Stimulated activated CD4-positive, alpha-beta T cell treated with anti-CD3 and anti-CD28 coated beads, Interleukin-1b, Interleukin-23, amount 100 ng/mL, for 1 hour (primary cell): ENCODE results near the gene LAPTM4A.
"Not testable (repeated sequence)": the region's sequence is repeated elsewhere in the genome, so short reads cannot be mapped to it uniquely, and the experiment has no call there.

Experiments
- DNase-seq, 2 donors: peaks; one replicate each; pipeline ENCODE4 v3.0.0-alpha.2; 2020; ENCODE audit warnings: low read depth in 2 of 2

Gene LAPTM4A

DNA sequence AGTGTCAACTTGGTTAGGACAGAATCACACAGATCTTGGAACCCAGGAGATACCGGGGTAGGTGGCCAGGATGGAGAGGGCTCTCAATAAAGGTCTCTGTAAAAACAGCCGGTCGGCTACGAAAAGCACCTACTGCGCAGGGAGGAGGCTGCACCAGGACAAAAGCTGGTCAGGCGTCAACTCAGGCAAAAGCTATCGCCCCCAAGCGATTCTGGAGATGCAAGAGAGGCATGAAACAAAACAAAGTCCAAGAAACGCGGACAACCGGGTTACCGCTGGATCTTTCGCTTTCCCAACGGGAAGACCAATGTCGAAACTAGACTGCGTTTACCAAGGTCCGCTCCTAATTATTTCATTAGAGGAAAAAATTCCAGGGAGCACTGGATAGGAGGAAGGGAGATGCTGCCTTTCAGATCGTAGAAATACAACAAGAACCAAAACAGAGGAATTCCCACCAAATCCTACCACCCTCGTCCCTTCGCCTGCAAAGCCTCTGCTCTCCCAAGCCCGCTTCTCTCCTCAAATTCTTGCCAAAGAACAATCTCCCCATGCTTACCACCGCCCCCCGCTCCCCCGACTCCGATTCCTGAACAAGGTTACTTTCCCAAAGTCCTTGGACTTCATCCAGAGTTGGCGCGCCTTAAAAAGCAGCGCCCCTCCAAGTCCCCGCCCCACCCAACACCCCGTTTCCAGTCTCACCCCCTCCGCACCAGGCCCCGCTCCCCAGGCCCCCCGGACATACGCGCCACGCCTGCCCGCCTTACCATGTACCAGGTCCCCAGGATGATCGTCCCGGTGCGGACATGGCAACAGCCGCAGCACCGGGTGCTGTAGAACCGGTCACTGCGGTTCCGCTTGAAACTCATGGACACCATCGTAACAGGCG lies 539 bp downstream of the LAPTM4A start:
- DNase-seq = no peak

DNA sequence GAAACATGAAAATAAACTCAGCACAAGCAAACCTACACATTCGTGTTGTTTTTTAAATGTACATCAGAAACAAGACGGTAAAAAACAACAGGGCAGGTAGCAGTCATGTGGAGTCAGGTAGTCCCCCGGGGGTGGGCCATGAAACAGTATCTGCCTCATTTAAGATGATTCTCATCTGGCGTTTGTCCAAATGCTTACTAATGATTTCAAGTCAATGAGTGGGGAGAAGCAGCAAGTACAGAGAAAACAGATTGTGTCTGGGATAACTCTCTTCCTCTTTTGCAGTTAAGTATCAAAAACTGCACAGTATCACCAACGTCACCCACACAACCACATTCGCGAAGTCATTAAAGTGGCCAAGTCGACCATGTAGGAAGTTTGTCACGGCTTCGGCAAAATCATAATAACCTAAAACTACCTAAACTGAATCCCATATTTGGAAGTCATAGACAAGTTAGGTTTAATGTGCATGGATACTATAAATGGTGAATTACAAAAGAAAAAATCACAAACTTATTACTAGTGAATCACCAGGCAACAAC lies 1.3 kb downstream of the LAPTM4A start:
- DNase-seq = no peak

DNA sequence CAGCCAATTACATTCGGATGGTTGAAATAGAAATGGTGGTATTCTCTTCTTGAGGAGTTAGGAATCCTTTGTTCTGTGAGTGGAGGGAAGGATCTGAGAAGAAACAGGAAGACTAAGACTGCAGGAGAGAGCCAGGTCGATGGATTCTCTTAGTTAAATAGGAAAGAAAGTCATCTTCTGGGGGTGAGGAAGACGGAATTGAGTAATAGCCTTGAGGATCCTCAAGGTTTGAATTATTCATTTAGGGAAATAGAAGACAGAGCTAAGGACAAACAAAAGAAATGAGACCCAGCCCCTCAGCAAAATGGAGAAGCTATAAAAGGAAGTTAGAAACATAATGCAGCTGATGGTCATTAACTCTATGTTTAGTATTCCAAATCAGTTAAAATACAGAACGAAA lies 1.8 kb downstream of the LAPTM4A start:
- DNase-seq = no peak

DNA sequence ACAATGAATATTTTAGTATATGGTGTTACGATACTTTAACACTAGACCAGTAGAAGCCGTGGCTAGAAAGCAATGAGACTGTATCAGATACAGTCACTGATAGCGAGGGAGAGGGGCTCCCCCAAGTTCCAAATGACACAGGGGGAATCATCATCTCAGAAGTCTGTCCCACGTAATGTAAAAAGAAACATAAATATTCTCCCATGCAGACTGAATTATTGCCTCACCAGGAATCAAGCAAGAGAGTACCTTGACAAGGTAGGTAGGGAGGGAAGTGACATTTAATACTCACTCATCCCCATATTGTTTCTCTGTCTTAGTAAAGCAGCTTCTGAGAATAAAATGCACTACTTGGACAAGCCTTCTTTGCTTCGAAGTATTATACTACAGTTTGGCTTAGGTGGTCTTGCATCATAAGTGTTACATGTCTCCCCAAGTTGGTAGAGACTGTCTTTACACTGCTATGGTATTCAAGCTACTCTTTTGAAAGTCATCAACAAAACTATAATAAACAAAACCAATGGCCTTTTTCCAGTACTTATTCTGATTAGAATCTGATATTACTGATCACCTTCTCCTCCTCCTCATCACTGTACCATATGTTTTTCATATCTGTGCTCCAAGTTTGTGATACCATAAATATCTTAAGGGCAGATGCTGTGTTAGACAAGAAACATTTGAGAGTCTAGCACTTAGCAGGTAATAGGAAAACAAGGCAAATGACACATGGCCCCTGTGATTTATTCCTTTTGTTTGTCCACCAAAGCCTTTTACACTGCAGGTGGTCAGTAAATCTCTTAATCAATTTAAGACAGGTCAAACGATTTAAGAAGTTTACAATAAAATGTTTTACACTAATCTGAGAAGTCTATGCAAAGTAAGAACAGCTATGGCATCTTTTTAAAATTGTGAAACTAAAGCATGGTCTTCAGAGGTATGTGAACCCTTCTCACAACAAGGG lies 2.7 kb downstream of the LAPTM4A start:
- no peak for DNase-seq

DNA sequence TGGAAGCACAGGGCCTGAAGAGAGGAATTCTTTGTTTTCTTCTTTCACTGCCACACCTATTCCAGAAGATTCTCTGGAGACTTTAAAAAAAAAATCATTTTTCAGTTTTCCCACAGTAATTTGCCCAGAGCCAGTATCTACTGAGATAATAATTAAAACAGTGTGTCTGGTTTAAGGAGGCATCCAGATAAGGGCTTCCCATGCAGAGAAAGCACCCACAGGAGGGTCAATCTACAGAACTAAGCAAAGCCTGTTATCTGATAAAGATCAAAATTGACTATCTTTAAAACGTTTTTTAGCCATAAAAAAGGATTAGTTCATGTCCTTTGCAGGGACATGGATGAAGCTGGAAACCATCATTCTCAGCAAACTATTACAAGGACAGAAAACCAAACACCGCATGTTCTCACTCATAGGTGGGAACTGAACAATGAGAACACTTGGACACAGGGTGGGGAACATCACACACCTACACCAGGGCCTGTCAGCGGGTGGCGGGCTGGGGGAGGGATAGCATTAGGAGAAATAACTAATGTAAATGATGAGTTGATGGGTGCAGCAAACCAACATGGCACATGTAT lies 5.6 kb downstream of the LAPTM4A start:
- DNase-seq = not testable (repeated sequence)

DNA sequence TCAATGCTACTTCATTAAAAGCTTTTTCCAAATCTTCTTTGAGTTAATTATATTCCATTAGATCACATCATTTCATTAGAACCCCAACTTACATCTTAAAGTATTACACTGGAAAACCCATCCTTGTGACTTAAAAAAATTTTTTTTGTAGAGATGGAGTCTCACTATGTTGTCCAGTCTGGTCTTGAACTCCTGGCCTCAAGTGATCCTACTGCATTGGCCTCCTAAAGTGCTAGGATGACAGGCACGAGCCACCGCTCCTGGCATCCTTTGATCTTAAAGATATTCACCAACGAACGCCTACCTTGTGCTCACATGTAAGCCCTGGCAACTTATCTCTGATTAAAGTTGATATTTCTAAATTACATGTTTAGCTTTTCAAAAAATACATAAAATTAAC lies 6.7 kb downstream of the LAPTM4A start:
- no peak for DNase-seq

DNA sequence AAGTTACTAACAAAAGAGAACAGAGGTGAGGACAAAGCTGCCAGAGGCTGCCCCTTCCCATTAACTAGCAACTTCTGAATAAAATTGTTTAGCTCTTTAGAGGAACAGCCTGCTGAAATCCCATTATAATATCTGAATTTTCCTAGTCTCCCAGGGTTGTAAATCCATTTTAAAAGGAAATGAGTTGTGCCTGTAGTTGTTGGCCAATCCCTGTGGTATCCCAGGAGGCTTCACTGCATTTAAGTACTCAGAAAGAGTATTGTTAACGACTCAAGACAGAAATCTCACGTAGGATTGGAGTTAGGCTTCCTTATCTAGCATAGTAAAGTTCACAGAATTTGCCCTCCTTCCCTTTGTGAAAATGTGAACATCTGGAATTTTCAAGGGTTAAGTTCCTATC lies 8.9 kb downstream of the LAPTM4A start:
- no peak for DNase-seq

DNA sequence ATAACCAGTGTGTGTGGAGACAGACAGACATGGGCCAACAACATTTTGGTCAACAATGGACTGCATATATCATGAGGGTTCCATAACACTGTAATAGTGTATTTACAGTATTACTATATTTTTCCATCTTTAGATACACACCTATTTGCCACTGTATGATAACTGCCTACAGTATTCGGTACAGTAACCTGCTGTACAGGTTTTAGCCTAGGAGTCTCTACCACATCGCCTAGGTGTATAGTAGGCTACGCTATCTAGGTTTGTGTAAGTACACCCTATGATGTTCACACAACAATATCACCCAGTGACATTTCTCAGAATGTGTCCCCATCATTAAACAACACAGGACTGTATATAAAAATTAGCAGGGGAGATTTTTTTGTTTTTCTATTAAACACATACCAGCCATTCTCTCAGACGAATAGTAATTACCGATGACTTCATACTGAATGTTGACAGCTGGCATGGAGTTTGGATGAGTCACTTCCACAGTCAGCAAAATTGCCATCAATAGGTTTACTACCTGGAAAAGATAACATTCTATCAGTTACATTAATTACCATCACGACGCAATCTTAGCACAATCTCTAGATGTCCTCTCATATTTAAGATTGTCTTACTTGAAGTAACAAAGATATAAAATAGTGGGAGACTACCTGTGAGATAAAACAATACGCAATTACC lies 10.8 kb downstream of the LAPTM4A start:
- no peak for DNase-seq

DNA sequence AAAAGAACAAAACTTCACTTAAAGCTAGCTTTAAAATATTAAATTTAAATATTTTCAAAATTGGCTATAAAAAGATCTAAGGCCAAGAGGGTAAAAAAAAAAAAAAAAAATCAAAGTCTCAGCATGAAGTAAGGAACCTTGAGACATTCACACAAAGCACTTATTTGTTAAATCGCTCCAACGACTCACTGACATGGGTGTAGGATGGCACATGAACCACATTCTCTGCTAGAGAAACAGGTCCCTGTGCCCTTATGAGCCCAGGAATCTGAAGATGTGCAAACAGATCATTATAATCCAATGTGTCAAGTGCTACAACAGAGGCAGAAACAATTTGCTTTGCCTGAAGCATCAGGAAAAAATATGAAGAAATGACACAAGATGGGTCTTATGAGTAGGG lies 13.8 kb downstream of the LAPTM4A start:
- DNase-seq = no peak

DNA sequence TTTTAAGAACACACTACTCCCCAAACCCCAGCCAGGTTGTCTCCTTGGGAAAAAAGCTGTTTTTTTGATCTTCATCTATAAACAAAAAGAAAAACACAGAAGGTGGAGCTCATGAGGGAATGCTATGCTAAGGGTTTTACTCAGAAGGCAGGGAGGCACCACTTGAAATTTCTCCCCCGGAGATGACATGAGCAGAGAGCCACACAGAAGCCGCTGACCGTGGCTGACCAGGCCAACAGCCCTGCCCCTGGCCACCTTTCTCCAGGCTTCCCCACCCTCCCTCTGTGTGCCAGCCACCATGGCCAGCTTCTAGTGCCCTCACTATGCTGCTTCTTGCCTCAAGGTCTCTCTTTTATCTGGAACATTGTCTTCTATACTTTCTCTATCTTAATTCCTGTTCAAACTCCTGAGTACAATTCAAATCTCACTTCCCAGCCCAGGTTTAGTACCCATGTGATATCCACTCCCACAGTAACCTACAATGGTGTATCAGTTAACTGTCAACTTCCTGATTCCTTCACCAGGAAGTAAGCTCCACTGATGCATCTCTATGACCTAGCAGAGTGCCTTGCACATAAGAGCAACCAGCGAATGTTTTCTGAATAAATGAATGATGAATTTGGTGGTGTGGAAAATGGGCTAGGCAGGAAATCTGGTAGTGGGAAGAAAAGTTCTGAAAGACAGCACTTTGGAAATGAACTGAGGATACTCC lies 15.3 kb downstream of the LAPTM4A start:
- no peak for DNase-seq

DNA sequence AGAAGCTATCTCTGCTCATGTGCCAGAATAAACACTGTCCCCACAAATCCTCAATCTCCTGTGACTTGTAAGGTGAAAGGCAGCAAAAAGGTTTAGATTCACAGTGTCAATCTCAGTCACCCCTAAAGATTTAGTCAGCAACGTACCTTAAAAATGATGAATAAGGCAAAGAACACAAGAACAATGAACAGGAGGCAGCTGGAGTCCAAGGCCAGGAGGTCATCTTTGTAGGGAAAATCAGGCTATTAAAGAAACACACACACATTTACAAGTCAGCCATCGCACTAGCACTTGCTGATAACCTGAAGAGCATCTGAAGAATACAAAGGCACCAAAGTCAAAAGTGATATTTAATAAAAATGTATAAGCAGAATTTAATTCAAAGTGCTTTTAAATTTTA lies 16.6 kb downstream of the LAPTM4A start:
- DNase-seq = no peak

DNA sequence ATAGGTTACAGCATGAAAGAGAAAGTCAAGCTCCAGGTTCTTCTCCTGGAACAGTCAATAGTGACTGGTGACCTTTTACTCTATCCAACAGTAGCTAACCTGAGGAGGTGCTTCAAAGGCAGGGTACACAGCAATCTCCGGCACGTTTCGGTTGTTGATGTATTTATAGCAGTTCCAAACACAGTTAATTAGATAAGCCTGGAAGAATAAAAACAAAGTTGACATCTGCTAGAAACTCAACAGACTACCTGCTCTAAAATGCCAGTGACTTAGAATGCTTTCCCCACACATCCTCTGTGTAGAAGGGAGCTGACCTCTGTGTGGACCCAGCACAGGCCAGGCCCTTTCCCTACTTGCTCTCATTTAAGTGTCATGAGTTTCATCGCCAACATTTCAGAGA lies 17.2 kb downstream of the LAPTM4A start:
- no peak for DNase-seq

DNA sequence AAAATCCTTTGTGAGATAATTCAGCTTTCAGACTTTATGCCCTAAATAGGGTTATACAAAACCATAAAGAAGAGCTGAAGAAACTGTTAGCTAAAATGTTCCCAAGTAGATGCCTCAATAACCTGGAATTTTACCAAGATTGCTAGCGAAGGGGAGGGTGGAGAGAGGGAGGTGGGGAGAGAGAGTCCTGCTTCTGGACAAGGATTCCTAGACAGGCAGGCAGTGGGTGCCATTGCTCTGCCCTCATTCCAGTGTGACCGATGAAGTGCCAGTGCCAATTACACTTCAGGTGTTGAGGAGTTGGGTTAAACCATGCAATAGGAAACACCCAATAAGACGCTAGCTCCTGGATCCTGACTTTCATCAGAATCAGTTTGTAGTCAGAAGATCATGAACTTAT lies 18.1 kb downstream of the LAPTM4A start:
- no peak for DNase-seq

DNA sequence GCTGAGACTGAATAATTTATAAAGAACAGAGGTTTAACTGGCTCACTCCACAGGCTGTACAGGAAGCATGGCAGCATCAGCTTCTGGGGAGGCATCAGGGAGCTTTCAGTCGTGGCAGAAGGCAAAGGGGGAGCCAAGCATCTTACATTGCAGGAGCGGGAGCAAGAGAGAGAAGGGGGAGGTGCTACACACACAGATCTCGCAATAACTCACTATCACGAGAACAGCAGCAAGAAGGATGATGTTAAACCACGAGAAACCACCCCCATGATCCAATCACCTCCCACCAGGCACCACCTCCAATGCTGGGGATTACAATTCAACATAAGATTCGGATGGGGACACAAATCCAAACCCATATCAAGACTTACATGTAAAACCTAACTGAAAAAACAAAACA lies 21.2 kb downstream of the LAPTM4A start:
- no peak for DNase-seq

DNA sequence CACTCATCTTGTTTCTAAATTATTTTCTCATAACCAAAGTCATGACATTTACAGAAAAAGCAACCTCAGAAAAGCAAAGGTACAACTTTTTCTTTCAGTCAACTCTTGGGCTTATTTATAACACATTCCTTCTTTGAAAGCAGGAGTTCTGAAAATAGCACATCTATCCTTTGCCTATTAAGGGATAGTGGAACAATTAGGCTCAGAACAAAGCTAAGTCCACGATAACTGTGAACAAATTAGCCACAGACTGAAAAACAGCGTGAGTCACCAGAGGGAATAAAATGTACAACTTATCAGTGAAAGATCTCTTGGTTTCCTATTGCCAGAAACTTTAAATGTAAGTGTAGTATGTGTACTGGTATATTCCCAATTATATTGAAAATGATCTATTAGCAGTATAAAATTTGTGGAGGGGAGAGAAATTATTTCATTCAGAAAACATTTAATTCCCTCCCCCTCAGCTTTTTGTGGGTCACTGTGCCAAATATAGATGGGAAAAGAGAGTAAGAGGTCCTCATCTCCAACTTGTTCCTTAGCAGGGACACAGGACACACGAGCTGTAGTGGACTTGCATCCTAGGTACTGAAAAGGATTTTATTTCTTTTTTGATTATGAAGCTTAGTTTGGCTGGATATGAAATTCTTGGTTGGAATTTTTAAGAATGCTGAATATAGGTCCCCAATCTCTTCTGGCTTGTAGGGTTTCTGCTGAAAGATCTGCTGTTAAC lies 23.6 kb downstream of the LAPTM4A start:
- DNase-seq = no peak

DNA sequence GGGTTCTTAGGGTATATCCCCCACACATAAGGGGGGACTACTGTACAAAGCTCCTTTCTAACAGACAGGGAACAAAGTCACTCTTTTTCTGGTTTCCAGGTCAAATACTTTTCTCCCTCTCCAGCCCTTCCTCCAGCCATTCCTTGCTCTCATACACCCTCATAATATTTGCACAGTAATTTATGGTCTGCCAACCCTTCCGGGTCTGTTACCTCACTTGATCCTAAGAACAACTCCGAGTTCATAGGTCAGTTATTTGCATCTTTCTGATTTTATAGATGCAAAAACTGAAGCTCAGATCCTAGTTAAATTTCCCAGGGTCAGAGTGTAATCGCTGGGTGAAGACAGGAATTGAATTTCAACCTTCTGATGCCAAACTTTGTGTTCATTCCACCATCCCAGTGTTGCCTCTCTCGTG lies 24.2 kb downstream of the LAPTM4A start:
- DNase-seq = no peak

DNA sequence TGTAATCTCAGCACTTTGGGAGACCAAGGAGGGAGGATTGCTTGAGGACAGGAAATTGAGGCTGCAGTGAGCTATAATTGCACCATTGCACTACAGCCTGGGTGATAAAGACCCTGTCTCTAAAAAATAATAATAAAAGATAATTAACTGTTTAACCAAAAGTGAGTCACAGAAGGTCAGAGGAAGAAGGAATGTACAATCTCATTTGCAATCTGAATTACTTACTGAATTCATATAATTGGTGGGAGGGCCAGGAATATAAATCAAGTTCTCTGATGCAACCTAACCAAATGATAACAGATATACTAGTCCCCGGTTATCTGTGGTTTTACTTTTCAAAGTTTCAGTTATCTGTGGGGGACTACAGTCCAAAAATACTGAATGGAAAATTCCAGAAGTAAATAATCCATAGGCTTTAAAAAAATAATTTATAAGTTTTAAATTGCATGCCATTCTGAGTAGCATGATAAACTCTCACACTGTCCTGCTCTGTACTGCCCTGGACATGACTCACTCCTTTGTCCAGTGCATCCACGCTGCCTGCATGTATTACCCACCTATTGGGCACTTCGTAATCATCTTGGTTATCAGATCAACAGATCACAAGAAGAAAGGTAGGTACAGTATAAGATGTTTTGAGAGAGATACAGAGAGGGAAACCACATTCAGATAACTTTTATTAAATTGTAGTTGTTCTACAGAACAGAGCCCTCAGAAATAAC lies 26.2 kb downstream of the LAPTM4A start:
- no peak for DNase-seq

DNA sequence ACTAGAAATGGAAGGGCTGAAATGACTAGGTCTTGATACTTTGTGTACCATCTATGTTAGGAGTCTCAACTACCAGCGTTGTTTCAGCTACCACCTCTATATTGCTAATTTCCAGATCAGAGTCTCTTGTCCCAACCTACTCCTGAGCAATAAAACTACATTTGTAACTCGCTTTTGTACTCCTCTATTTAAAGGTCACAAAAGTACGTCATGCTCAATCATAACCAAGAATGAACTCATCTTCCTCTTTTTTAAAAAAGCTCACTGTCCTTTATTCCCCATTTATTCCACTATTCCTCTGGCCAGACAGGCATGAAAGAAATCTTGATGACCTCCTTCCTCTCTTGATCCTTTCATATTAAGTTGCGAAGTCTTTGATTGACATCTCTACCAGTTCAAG lies 27.7 kb downstream of the LAPTM4A start:
- no peak for DNase-seq

DNA sequence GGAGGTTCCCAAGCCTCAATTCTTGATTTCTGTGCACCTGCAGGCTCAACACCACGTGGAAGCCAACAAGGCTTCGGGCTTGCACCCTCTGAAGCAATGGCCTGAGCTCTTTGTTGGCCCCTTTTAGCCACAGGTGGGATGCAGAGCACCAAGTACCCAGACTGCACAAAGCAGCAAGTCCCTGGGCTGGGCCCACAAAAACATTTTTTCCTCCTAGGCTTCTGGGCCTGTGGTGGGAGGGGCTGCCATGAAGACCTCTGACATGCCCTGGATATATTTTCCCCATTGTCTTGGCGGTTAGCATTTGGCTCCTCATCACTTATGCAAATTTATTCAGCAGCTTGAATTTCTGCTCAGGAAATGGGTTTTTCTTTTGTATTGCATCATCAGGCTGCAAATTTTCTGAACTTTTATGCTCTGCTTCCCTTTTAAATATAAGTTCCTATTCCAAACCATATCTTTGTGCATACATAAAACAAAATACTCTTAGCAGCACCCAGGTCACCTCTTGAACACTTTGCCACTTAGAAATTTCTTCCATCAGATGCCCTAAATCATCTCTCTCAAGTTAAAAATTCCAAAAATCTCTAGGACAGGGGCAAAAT lies 29.9 kb downstream of the LAPTM4A start:
- no peak for DNase-seq
